ENCODE measurements around the gene ZNF575.
A peak's percentile ranks its signal among the peaks of the same experiment; 100 is the strongest.
"Not testable (repeated sequence)": the region's sequence is repeated elsewhere in the genome, so short reads cannot be mapped to it uniquely, and the experiment has no call there.

The ZNF575 gene

GRCh38 chr19:43545276-43545675 is 12.3 kb downstream of the ZNF575 start:
- no peak for DNase-seq

GRCh38 chr19:43545981-43546380 is 13.0 kb downstream of the ZNF575 start:
- no peak for DNase-seq

- no peak for DNase-seq
These were observed 13.6 kb downstream of the ZNF575 start for GRCh38 chr19:43546581-43546980.

- DNase-seq: not testable (repeated sequence)
These were observed 14.9 kb downstream of the ZNF575 start for GRCh38 chr19:43547926-43548325.

GRCh38 chr19:43548706-43549105 is 15.7 kb downstream of the ZNF575 start:
- no peak for DNase-seq

GRCh38 chr19:43551399-43552197 is 18.6 kb downstream of the ZNF575 start:
- DNase-seq: no peak

- no peak for DNase-seq
These were observed 19.1 kb downstream of the ZNF575 start for GRCh38 chr19:43552198-43552450.

GRCh38 chr19:43552616-43553015 is 19.6 kb downstream of the ZNF575 start:
- DNase-seq: peak; percentile 18

GRCh38 chr19:43553656-43554055 is 20.7 kb downstream of the ZNF575 start:
- no peak for DNase-seq

GRCh38 chr19:43554317-43554895 is 21.4 kb downstream of the ZNF575 start:
- DNase-seq: no peak

- no peak for DNase-seq
These were observed 22.3 kb downstream of the ZNF575 start for GRCh38 chr19:43555185-43555770.

GRCh38 chr19:43560687-43561086 is 27.7 kb downstream of the ZNF575 start:
- no peak for DNase-seq

- DNase-seq: no peak
These were observed 28.4 kb downstream of the ZNF575 start for GRCh38 chr19:43561139-43561970.

GRCh38 chr19:43562226-43562697 is 29.3 kb downstream of the ZNF575 start:
- no peak for DNase-seq

- DNase-seq: no peak
These were observed 29.8 kb downstream of the ZNF575 start for GRCh38 chr19:43562698-43563241.

- peak; percentile 39 for DNase-seq
These were observed 30.9 kb downstream of the ZNF575 start for GRCh38 chr19:43563816-43564457.

GRCh38 chr19:43564800-43565199 is 31.8 kb downstream of the ZNF575 start:
- peak; percentile 21 for DNase-seq

GRCh38 chr19:43569657-43570056 is 36.7 kb downstream of the ZNF575 start:
- DNase-seq: no peak

- no peak for DNase-seq
These were observed 37.3 kb downstream of the ZNF575 start for GRCh38 chr19:43570174-43570791.

- DNase-seq: no peak
These were observed 39.2 kb downstream of the ZNF575 start for GRCh38 chr19:43572171-43572588.

- no peak for DNase-seq
These were observed 41.6 kb downstream of the ZNF575 start for GRCh38 chr19:43574424-43575155.
